GM12872 (cell line): Measurements from ENCODE around the gene ZNF546.

Source experiments
- CTCF ChIP-seq: IDR thresholded peaks from 3 replicates; pipeline ENCODE4 v1.5.1; 2011; ENCODE audit warnings: low read depth, mild to moderate bottlenecking, low read length, moderate library complexity; ENCODE audit not compliant: insufficient read depth

ZNF546 gene

GRCh38 chr19:40053491-40053890 is 56.6 kb downstream of the ZNF546 start:
- TF ChIP-seq CTCF, result no peak

- no peak for TF ChIP-seq CTCF
Measured at GRCh38 chr19:40054632-40055031, 57.8 kb downstream of the ZNF546 start.

GRCh38 chr19:40055049-40055448 is 58.2 kb downstream of the ZNF546 start:
- TF ChIP-seq CTCF, result no peak

DNA sequence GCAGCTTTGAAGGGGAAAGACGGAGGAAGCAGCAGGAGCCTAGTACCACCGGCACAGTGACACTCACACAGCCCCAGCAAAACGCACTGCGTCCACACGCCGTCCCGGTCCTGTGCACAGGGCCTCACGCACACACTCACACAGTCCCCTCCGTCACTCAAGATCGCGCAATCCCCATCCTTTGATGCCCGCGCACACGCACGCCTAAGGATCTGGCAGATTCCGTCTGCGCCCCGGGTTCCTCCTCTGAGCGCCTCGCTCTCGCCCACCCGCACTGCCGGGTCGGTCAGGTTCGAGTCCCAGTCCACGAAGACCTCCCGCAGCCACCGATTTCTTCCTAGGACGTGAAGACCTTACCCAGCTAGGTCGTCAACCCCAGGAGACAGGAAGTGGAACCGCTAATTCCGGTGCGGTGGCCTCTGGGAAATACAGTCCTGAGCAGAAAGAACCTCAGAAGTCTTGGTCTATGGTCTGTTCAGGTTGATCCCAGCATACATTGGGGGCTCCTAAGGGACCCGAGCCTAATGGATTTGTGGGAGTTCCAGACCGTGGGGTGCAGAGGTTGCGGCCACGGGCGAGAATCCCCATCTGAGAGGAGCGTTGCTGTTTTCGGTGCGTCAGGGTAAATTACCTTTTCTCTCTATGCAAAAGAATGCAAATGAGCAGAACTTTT is 59.1 kb downstream of the ZNF546 start, which contains the start of gene ZNF780B:
Gene ZNF780B, minus strand, starts transcription at position 400 of the 673 bp plus-strand sequence. CDS start 5,899 bp downstream, outside the sequence.
- TF ChIP-seq CTCF, result no peak

DNA sequence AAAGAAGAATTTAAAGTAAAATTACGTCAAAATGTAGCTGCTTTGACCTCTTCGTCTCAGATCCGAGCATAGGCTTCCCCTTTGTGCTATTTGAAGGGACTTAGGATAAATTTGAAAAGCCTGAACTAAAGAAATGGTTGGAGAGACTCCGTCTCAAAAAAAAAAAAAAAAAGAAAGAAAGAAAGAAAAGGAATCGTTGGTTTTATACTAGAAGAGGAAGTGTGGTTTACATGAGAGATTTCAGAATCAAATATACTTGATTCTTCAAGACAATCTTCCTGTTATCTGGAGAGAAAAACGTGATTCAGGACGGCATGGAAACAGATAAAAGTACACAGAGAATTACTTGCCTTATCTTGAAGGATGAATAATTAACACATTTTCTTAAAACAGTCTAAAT is 59.6 kb downstream of the ZNF546 start:
- no peak for TF ChIP-seq CTCF

GRCh38 chr19:40057166-40057565 is 60.3 kb downstream of the ZNF546 start:
- TF ChIP-seq CTCF, result no peak

- no peak for TF ChIP-seq CTCF
Measured at GRCh38 chr19:40059624-40060023, 62.8 kb downstream of the ZNF546 start.
